Endothelial cell of umbilical vein (primary cell): ENCODE measurements around the gene ALDH1L1. TPM values are rescaled to one million over a fixed set of nuclear protein-coding genes. Genes with fewer than 3 reads are reported as not detected.

ENCODE experiments used
- BruUV-seq: library from RNA; stranded (reverse); fragments of 400-500 nt; replicated peaks from 2 replicates; lab custom pipeline; 2021; lab: Mats Ljungman, UMichigan
- CTCF ChIA-PET: fragments of 300-600, 350-600 bp; sonication (Branson Sonifier 250); formaldehyde crosslinking; loops from one replicate; lab custom pipeline; 2021; ENCODE audit warnings: antibody characterized with exemption, inconsistent platforms; lab: Charles Lee
- POLR2A ChIA-PET: fragments of 300-600, 350-600 bp; sonication (Branson Sonifier 250); formaldehyde crosslinking; loops from one replicate; lab custom pipeline; 2021; ENCODE audit warnings: antibody characterized with exemption, inconsistent platforms; lab: Charles Lee
- DNase-seq: peaks from one replicate; pipeline ENCODE4 v3.0.0-alpha.2; 2011; ENCODE audit warnings: low read depth, low spot score
- FAIRE-seq: peaks from 2 replicates; lab custom pipeline; 2011; peaks lifted over from hg19 to GRCh38; lab: Jason Lieb, UNC
- H2AFZ ChIP-seq: 2 replicates; pipeline ENCODE4 v1.6.0; 2012; ENCODE audit warnings: low read depth, low read length, control low read depth, inconsistent platforms
- H3K27ac ChIP-seq: 2 replicates; pipeline ENCODE4 v1.5.1; 2011; ENCODE audit warnings: low read depth, mild to moderate bottlenecking, control low read depth, low read length, moderate library complexity; ENCODE audit not compliant: insufficient read depth
- H3K27me3 ChIP-seq, 2 experiments: 2 replicates each; pipeline versions ENCODE4 v1.6.0 to v1.6.1; 2011; ENCODE audit warnings: low read length in 2 of 2, mixed read lengths in 1 of 2; ENCODE audit not compliant: control insufficient read depth in 2 of 2, insufficient read depth in 2 of 2
- H3K36me3 ChIP-seq, 2 experiments: 2 replicates in 1 of 2; 3 replicates in 1 of 2; pipeline ENCODE4 v1.5.1; 2011; ENCODE audit warnings: low read length in 2 of 2, mild to moderate bottlenecking in 1 of 2, moderate library complexity in 1 of 2; ENCODE audit not compliant: control insufficient read depth in 2 of 2, insufficient read depth in 2 of 2; ENCODE audit errors: extremely low read depth in 1 of 2
- H3K4me1 ChIP-seq: 3 replicates; pipeline ENCODE4 v1.5.1; 2011; ENCODE audit warnings: mild to moderate bottlenecking, low read length; ENCODE audit not compliant: control insufficient read depth, insufficient read depth; ENCODE audit errors: extremely low read depth
- H3K4me2 ChIP-seq: 2 replicates; pipeline ENCODE4 v1.6.1; 2011; ENCODE audit warnings: low read length, control low read depth, mixed read lengths; ENCODE audit not compliant: insufficient read depth
- H3K4me3 ChIP-seq, 3 experiments: fragments of 200-600 bp in 1 of 3; sonication (generic), shearing (Covaris generic) in 1 of 3; replicated peaks in 1 of 3; 2 replicates each; pipeline ENCODE4 v1.5.1; 2011 to 2016; ENCODE audit warnings: control low read depth in 3 of 3, low read length in 3 of 3, mild to moderate bottlenecking in 2 of 3, inconsistent platforms in 1 of 3, low read depth in 1 of 3, moderate library complexity in 1 of 3; ENCODE audit not compliant: insufficient read depth in 1 of 3
- H3K79me2 ChIP-seq: 2 replicates; pipeline ENCODE4 v1.6.0; 2012; ENCODE audit warnings: low read length, inconsistent platforms; ENCODE audit not compliant: control insufficient read depth, insufficient read depth
- H3K9ac ChIP-seq: replicated peaks from 2 replicates; pipeline ENCODE3; 2011; ENCODE audit warnings: low read length, control low read depth; ENCODE audit not compliant: insufficient read depth; ENCODE audit errors: extremely low read depth
- H3K9me1 ChIP-seq: replicated peaks from 3 replicates; pipeline ENCODE4 v1.6.0; 2011; ENCODE audit warnings: mild to moderate bottlenecking, low read length; ENCODE audit not compliant: control insufficient read depth, insufficient read depth; ENCODE audit errors: extremely low read depth
- H3K9me3 ChIP-seq: replicated peaks from 2 replicates; pipeline ENCODE4 v1.5.1; 2012; ENCODE audit warnings: low read length, inconsistent platforms; ENCODE audit not compliant: control insufficient read depth, insufficient read depth
- H4K20me1 ChIP-seq: replicated peaks from 2 replicates; pipeline ENCODE3; 2011; ENCODE audit warnings: mild to moderate bottlenecking, low read length; ENCODE audit not compliant: control insufficient read depth, insufficient read depth; ENCODE audit errors: extremely low read depth
- EZH2 ChIP-seq: IDR thresholded peaks from 2 replicates; pipeline ENCODE4 v1.6.1; 2012; ENCODE audit warnings: borderline replicate concordance, low read depth, mild to moderate bottlenecking, moderate library complexity, low read length, inconsistent platforms; ENCODE audit not compliant: severe bottlenecking
- FOS ChIP-seq: IDR thresholded peaks from 2 replicates; pipeline ENCODE4 v1.6.1; 2011; ENCODE audit warnings: mild to moderate bottlenecking, low read length, moderate library complexity, borderline replicate concordance; ENCODE audit not compliant: insufficient read depth
- GATA2 ChIP-seq: IDR thresholded peaks from 2 replicates; pipeline ENCODE4 v1.7.0; 2011; ENCODE audit warnings: low read depth, mild to moderate bottlenecking, moderate library complexity, mixed read lengths, low read length; ENCODE audit not compliant: insufficient read length, insufficient read depth
- JUN ChIP-seq: IDR thresholded peaks from 2 replicates; pipeline ENCODE4 v1.6.1; 2011; ENCODE audit warnings: borderline replicate concordance, low read depth; ENCODE audit not compliant: insufficient read length, insufficient read depth
- MYC ChIP-seq: IDR thresholded peaks from one replicate; pipeline ENCODE4 v1.6.1; 2011; ENCODE audit warnings: mild to moderate bottlenecking, low read depth, low read length
- POLR2A ChIP-seq: IDR thresholded peaks from 2 replicates; pipeline ENCODE4 v1.6.1; 2012; ENCODE audit warnings: low read depth, mild to moderate bottlenecking, control low read depth, low read length
- POLR2AphosphoS5 ChIP-seq: IDR thresholded peaks from 2 replicates; pipeline ENCODE4 v1.6.1; 2012; ENCODE audit warnings: low read depth, mild to moderate bottlenecking, control low read depth, low read length, moderate library complexity; ENCODE audit not compliant: insufficient read depth
- dilution Hi-C: fragments of 300-500 bp; cut with MboI; formaldehyde crosslinking; loops from one replicate; pipeline ENCODE4 v1.15.0; 2019; ENCODE audit warnings: low sequenced_read_pairs; ENCODE audit not compliant: extremely low pct_ligation_motif_present
- intact Hi-C: fragments of 100-400 bp; cut with micrococcal nuclease; formaldehyde crosslinking; loops from one replicate; pipeline ENCODE4 v1.10.0; 2022
- polyA plus RNA-seq, 4 experiments: library from polyadenylated mRNA; depleted of rRNA in 3 of 4; stranded (reverse) in 3 of 4; unstranded in 1 of 4; fragments of >200 nt; gene quantifications; 2 replicates each; pipeline versions ENCODE4 v1.2.1 to v1.2.3, GENCODE V29; 2011 to 2012; ENCODE audit warnings: missing spikeins in 1 of 4
- total RNA-seq: library from RNA; stranded (reverse); gene quantifications from 2 replicates; pipeline ENCODE4 v1.2.3, GENCODE V29; 2021
- TF ChIP-seq, protein P1 (sequence below): IDR thresholded peaks from 2 replicates; pipeline ENCODE4 v1.6.1; 2011; ENCODE audit not compliant: insufficient read depth, insufficient read length
- TF ChIP-seq, protein P2 (sequence below), 2 donors: IDR thresholded peaks; 1 replicate in 1 of 2; 2 replicates in 1 of 2; pipeline ENCODE4 v1.5.1; 2011; ENCODE audit warnings: low read length in 2 of 2, mild to moderate bottlenecking in 2 of 2, moderate library complexity in 2 of 2, control low read depth in 1 of 2, inconsistent platforms in 1 of 2, low read depth in 1 of 2; ENCODE audit not compliant: insufficient read depth in 1 of 2; ENCODE audit errors: extremely low read depth in 1 of 2

The ALDH1L1 gene
- total and polyA plus RNA-seq, 2 donors (not counting 3 experiments of a cell fraction or from before 2014, with no cell fraction given), result not detected

DNA sequence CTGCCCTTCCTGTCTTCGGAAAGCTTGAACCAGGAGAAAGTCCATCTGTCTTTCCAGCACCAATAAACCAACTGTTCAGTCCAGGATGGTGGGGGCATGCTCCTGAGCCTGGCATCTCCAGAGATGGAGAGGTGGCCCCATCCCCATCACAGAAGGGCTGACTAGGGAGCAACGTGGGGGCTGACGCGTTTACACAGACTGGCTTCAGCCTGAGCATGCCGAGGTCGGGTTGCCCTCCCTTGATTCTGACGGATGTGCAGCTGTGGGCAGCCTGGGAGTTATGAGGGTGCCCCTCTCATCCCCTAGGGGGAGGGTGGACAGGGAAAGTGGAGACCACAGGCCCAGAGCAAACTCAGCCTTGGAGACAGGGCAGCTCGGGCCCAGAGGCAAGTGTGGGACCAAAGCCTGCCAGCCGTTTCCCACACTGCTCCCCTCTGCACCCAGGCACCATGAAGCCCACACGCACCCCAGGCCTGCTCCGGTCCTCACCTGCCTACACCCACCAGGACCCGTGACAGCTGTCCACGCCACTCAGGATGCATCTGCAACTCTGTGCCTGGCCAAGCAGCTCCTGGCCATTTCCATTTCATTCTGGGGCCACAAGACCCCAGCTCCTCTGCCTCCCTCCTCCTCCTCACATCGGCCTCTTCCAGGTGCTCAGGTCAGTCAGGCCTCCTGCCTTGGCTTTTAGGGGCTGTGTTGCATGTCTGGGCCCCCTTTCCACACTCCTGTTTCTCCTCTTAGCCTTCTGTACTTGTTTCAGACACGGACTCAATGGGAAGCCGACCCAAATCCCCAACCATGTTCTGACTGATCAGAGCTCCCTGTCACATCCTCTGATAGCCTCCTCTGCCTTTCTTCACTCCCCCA lies 48.3 kb downstream of the ALDH1L1 start:
- no TSS peak for BruUV-seq
- DNase-seq (no peak), FAIRE-seq (no peak)
- H3K27me3 ChIP-seq, result no peaks in the 10 kb centered on the region
- H3K4me3 ChIP-seq, result no peak overlapping the region
- no peak overlapping the region for H3K27ac ChIP-seq
- intact Hi-C loops (loop anchor here (5.0 kb wide), 2 partner anchors 80 to 160 kb away; no protein-coding TSS in a partner anchor), dilution Hi-C loops (no loop called here)
- ChIA-PET CTCF (interaction anchor here (0.9 to 3.9 kb wide), 5 partner anchors 48 to 256 kb away, joined by 3 to 68 read pairs (median 3); partner anchors contain the start of gene SLC41A3), POLR2A (no interaction called here)
- TF ChIP-seq POLR2AphosphoS5, result no peak
- TF ChIP-seq GATA2, result no peak
- TF ChIP-seq FOS, result no peak
- TF ChIP-seq, protein P1, sequence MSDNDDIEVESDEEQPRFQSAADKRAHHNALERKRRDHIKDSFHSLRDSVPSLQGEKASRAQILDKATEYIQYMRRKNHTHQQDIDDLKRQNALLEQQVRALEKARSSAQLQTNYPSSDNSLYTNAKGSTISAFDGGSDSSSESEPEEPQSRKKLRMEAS, result no peak
- no peak for TF ChIP-seq MYC
- no peak for TF ChIP-seq POLR2A
- no peak for TF ChIP-seq JUN
- TF ChIP-seq, protein P2, sequence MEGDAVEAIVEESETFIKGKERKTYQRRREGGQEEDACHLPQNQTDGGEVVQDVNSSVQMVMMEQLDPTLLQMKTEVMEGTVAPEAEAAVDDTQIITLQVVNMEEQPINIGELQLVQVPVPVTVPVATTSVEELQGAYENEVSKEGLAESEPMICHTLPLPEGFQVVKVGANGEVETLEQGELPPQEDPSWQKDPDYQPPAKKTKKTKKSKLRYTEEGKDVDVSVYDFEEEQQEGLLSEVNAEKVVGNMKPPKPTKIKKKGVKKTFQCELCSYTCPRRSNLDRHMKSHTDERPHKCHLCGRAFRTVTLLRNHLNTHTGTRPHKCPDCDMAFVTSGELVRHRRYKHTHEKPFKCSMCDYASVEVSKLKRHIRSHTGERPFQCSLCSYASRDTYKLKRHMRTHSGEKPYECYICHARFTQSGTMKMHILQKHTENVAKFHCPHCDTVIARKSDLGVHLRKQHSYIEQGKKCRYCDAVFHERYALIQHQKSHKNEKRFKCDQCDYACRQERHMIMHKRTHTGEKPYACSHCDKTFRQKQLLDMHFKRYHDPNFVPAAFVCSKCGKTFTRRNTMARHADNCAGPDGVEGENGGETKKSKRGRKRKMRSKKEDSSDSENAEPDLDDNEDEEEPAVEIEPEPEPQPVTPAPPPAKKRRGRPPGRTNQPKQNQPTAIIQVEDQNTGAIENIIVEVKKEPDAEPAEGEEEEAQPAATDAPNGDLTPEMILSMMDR (IDR thresholded peaks at IDR 0.05; ENCODE audit: extremely low read depth in 1 of 2, insufficient read depth in 1 of 2, low read depth in 1 of 2, low read length in 2 of 2), result no peak
- TF ChIP-seq EZH2, result no peak
- H3K9me3 ChIP-seq, result no peaks in the 10 kb centered on the region
- H3K36me3 ChIP-seq, result no peaks in the 10 kb centered on the region
- no peaks in the 10 kb centered on the region for H3K9me1 ChIP-seq
- H4K20me1 ChIP-seq, result no peaks in the 10 kb centered on the region
- H3K4me2 ChIP-seq, result no peak overlapping the region
- H3K79me2 ChIP-seq, result no peaks in the 10 kb centered on the region
- H3K4me1 ChIP-seq, result peaks cover 11% of the 10 kb centered on the region
- no peak overlapping the region for H3K9ac ChIP-seq
- no peak overlapping the region for H2AFZ ChIP-seq
